Vagina (tissue), 2 donors: ENCODE measurements around the gene STX12.

Experiments used
- POLR2A ChIP-seq, 2 donors: fragments of 450-650 bp; IDR thresholded peaks; one replicate each; pipeline ENCODE4 v1.6.1; 2017; ENCODE audit warnings: antibody characterized with exemption in 2 of 2, mild to moderate bottlenecking in 2 of 2, moderate library complexity in 2 of 2
- POLR2AphosphoS5 ChIP-seq, 2 donors: sonication (generic); formaldehyde crosslinking; IDR thresholded peaks; one replicate each; pipeline ENCODE4 v1.9.0; 2017; ENCODE audit warnings: antibody characterized with exemption in 2 of 2, mild to moderate bottlenecking in 2 of 2, low read depth in 1 of 2; ENCODE audit not compliant: insufficient read depth in 1 of 2
- TF ChIP-seq, protein P1 (sequence below), 3 experiments: fragments of 450-650 bp in 2 of 3; fragments of 200-600 bp in 1 of 3; sonication (generic) in 1 of 3; IDR thresholded peaks; one replicate each; pipeline ENCODE4 v1.5.1; 2017 to 2019; ENCODE audit warnings: antibody characterized with exemption in 3 of 3, mild to moderate bottlenecking in 2 of 3, moderate library complexity in 2 of 3

DNA sequence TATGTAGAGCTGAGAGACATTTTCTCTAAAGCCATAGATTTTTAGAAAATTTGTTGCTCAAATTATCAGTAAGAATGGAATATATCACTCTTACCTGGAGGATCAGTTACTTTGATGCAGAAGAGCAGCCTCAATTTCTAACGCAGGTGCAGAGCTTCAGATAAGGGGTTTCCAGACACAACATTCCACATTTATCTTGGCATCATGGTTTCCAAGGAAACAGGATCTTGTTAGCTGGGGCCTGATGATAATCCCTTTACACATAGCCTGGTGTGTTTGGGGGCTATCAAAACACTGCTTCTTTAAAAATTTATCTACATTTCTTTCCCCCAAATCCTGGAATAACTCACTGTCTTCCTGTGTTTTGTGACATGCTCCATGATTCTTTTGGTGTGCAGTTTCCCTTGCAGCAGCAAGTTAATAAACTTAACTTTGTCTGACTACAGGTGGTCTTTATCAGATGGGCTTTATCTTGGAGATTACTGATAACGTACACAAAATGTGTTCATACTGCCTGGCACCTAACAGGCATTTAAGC lies 2.7 kb upstream of the STX12 start:
- TF ChIP-seq POLR2AphosphoS5 (IDR thresholded peaks at IDR 0.05; ENCODE audit: insufficient read depth in 1 of 2, low read depth in 1 of 2) (no peak), POLR2A (IDR thresholded peaks at IDR 0.05) (no peak)
- TF ChIP-seq, protein P1, sequence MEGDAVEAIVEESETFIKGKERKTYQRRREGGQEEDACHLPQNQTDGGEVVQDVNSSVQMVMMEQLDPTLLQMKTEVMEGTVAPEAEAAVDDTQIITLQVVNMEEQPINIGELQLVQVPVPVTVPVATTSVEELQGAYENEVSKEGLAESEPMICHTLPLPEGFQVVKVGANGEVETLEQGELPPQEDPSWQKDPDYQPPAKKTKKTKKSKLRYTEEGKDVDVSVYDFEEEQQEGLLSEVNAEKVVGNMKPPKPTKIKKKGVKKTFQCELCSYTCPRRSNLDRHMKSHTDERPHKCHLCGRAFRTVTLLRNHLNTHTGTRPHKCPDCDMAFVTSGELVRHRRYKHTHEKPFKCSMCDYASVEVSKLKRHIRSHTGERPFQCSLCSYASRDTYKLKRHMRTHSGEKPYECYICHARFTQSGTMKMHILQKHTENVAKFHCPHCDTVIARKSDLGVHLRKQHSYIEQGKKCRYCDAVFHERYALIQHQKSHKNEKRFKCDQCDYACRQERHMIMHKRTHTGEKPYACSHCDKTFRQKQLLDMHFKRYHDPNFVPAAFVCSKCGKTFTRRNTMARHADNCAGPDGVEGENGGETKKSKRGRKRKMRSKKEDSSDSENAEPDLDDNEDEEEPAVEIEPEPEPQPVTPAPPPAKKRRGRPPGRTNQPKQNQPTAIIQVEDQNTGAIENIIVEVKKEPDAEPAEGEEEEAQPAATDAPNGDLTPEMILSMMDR (IDR thresholded peaks at IDR 0.05): no peak
